ENCODE results near the gene SLC2A5.

GRCh38 chr1:9022773-9023172 lies 46.7 kb downstream of the SLC2A5 start:
- TF ChIP-seq CTCF (IDR thresholded peaks at IDR 0.05), result no peak
- TF ChIP-seq EP300 (IDR thresholded peaks at IDR 0.05), result no peak
